HG03520 (cell line): ENCODE measurements around the gene PDE6D.

Experiments
- ATAC-seq: cut with Tn5 transposase; IDR thresholded peaks from one replicate; pipeline ENCODE4 v1.9.1; 2021; ENCODE audit warnings: mild to moderate bottlenecking, moderate library complexity; ENCODE audit not compliant: unreplicated experiment

Gene PDE6D

DNA sequence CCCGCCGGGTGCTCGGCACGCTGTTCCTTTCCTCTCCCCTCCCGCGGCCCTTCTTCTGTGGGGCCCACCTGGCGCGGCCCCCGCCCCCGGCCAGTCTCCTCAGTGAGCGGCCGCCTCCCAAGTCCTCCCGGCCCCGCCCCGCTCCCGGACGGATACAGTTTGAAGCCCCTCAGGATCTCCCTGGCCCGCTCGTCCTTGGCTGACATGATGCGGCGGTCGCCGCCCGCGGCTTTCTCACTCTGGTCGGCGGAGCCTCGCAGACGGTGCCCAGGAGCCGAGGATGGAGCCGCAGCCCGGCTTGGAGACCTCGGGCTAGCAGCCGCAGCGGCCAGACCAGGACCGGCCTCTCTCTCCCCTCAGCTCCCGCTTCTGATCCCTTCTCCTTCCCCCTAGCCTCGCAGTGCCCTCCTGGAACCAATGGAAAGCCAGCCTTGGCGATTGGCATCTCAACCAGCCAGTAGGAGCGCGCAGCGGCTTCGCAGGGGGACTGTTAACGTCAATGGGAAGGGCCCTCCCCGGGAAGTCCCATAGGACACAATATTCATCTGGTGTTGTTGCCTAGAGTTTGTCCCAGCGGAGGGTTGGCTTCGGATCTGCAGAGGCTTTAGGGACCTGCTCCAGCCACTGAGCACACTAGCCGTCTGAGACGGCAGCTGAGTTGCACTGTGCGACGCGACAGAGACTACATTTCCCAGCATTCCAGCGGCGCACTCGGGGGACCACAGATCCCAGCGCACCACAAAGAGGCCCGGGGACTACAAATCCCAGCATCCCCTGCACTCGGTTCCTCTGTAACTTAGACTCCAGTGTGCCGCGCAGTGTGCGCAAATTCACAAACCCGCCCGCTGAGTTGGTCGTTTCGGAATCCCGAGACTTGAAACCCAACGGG is at the start of gene PDE6D:
Gene PDE6D (minus strand): TSS at position 374 of the 889 bp plus-strand sequence. CDS start 168 bp downstream, at position 206.
- ATAC-seq = peak; percentile 76

DNA sequence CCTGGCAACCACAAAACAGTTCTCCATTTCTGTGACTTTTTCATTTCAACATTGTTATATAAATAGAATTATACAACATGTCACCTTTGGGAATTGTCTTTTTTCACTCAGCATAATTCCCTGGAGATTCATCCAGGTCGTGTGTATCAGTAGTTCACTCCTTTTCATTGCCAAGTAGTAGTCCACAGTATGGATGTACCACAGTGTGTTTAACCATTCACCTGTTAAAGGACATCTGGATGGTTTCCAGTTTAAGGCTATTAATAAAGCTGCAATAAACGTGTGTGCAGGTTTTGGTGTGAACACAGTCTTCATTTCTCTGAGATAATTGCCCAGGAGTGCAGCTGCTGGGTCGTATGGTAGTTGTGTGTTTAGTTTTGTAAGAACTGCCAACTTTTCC is 40.8 kb upstream of the PDE6D start:
- ATAC-seq = no peak

DNA sequence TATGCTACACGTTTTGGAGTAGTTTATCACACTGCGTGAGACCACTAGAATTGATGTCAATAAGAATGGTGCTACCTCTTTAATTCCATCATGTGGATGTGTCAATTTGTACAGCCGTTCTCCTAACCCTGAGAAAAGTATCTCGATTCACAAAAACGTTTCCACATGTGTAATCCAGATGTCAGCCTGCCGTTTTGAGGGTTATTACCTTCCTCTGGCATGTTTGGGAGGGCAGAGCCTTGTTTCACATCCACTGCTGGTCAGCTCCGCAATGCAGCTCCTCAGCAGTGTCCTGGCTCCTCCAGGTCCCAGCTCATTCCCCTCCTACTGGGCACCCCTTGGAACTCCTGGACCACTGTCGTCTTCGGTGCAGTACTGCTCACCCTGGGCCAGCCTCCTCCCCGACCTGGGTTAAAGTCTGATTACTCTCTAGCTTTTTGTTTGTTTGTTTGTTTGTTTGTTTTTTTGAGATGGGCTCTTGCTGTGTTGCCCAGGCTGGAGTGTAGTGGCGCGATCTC is 39.8 kb upstream of the PDE6D start:
- ATAC-seq = no peak

DNA sequence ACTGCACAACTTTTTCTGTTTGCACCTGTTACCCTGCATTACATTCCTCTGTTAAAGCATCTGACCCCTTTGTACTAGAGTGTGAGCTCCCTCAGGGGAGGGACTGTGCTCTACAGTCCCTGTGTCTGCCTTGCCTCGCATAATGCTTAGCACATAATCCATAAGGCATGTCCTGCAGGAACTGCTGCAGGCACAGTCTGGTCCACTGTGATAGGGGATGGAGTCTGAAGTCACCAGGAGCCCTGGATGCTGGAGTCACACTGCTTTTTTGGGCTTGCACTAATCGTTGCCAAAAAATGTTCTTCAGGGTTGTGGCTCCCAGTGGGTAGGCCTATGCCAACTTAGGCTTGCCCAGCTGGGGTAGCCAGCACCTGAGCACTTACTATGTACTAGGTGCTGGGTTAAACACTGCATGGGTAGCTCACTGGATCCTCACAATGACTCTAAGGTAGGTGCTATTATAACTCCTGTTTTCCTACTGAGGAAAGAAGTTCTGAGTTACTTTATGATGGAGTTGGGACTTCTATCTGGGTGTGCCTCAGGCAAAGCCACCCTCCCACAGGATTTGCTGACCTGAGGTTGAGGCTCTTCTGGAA is 38.5 kb upstream of the PDE6D start:
- no peak for ATAC-seq

DNA sequence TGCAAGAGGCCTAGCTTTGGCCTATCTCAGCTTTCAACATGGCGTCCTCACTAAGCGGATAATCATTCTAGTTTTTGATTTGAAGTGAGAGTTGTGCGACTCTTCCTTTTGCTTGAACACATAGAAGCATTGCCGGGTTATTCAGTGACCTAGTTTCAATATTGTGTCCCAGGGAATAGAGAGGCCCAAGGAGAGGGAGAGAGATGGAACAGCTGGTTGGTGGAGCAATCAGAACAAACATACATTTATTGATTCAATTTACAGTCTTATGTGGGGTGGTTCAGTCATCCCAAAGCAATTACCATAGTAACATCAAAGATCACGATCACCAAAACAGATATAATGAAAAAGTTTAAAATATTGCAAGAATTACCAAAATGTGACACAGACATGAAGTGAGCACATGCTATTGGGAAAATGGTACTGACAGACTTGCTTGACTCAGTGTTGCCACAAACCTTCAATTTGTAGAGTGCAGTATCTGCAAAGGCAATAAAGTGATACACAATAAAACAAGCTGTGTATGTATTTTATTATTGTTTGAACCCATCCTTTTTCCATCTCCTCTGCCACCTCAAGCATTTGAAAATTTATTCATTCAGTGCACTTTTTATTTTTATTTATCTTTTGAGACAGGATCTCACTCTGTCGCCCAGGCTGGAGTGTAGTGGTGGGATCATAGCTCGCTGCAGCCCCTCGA is 35.4 kb upstream of the PDE6D start:
- ATAC-seq = no peak

DNA sequence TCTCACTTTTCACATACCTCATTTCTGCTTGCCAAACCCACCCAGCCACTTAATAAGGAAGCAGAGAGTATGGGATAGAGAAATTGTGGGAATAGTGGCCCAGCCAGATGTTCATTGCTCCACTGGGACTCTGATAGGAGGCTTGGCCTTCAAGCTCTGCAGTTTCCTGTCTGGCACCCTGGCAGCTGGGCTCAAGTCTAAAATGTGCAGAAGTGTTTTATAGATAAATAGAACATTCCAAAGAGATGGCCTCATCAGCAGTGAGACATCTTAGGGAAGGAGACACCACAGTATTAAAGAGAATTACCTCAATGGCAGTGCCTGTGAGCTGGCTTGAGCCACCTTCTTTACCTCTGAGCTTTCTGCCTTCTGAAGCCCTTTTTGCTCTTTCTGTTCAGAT is 29.8 kb upstream of the PDE6D start:
- ATAC-seq = no peak

DNA sequence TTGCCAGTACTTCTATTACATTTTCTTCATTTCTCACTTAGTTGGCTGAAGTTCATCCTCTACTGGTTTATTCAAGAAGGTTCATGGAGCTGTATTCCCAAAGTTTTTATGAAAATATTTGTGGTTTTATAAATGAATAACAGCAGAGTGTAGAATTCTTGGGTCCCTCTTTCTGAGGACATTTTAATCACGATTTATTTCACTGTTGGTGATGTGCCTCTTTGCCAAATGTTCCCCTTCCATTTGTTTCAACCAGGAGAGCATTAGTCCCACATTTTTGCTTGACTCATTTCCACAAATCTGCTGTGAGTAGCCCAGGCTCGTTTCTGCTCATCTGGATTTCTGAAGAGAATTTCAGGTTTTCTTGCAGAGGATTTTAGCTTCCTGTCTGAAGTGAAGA is 25.9 kb upstream of the PDE6D start:
- ATAC-seq = no peak

DNA sequence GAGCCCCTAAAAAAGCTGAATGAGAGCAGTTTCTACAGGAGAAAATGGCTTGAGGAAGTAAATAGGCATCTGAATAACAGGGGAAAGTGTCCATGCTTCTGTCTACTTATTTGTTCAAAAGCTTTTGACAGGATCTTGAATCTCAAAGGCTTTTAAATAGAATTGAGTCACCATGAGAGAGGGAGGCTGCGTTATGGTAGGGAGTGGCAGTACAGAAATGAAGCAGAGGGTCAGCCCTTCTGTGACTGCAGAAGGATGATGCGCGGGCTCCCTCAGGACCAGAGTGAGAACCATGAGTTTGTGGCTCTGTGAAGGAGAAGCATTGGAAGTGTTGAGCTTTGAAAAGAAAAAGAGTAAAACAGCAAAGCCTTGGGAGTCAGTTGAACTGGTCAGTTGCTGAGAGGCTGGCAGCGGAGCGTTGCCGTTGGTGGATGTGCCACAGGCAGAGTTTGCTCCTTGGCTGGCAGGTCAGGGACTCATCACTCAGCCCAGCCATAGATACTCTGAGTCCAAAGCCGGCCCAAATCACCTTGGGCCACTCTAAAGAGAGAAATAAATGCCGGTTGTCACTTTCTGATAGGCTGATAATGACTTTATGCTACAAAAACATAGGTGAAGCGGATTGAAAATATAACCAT is 22.5 kb upstream of the PDE6D start:
- ATAC-seq = no peak

DNA sequence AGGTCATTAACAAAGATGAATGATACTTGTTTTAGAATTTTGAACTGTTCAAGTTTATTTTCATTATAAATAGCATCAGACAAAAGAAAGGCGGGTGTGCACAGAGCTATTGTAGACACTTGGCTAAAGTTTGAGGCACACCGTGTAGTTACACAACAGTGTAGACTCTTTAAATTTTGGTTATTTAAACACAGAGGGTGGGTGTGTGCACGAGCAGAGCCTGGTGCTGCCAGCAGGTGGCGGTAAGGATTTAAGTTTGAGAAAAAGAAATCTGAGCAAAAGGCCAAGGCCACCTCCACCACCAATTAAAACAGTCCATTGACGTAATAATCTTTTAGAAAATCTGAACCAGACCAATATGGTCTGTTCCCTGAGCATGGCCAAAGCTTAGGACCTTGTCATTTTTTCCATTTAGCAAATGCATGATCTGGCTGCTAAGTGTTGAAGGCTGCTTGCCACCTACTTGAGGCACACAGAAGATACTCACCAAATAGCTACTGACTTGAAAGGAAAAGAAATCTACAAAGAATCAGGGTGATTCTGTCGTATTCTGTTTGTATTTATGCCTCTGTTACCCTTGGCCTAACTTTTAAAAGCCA is 19.5 kb upstream of the PDE6D start:
- ATAC-seq = no peak

DNA sequence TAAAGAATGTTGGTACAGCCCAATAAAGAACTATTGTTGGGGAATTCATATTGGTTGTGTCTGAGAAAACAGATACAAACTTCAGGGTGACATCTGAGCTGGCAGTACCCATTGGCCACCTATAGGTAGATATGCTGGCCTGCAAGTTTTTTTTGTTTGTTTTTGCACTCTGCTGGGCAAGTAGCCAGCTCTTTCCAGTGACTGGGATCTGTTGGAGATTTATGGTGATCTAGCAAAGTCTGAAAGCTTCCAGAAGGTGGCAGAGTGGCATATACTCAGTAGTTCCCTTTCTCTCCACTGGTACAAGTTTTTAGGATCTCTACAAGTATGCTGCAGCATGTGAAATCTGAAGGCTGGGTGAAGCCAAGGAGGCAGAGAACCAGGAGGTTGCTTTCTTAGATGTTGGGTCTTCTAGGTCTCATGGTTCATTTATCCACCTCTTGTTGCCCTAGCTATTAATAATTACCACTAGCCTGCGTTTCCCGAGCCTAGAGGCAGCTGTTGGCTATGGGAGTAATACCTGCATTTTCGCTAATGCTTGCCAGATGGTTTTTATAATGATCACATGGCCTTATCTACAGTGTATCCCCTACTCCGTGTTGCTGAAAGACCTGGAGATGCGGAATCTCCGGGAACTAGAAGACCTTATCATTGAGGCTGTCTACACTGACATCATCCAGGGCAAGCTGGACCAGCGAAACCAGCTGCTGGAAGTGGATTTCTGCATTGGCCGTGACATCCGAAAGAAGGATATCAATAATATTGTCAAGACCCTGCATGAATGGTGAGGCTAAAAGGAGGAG is 14.6 kb upstream of the PDE6D start:
- no peak for ATAC-seq

DNA sequence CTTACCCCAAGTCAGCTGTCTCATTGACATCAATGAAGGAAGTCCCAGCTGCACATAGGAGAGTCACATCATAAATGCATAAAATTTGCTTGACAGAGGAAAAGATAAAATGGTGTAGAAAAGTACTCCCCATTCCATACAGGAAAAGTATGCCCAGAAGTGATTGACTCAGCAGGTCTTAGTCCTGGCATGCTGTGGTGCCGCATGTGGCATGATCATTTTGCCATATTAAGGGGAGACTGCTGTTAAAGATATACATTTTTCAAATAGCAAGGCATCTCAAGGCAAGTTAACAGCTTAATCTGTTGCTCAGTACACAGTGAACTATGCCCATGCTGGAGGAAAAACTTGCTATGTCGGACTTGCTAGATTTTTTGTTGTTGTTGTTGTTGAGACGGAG is 13.3 kb upstream of the PDE6D start:
- ATAC-seq = no peak

DNA sequence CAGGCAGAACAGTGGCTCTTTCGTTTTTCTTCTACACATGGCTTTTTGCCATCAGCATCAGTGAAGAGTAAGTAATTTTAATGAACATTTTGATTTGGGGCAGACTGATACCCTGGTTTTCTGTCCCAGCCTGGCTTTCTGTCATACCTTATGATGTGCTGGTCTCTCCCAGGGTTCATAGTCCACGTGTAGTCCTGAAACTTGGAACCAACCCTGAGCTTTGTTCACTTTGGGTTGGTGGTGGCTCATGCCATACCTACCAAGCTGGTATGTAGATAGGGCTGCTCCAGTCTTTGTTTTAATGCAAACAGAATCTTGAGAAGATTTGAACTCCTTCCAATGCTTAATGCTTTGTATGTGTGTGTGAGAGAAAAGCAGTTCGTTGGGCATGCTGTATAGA is 10.0 kb upstream of the PDE6D start:
- no peak for ATAC-seq

DNA sequence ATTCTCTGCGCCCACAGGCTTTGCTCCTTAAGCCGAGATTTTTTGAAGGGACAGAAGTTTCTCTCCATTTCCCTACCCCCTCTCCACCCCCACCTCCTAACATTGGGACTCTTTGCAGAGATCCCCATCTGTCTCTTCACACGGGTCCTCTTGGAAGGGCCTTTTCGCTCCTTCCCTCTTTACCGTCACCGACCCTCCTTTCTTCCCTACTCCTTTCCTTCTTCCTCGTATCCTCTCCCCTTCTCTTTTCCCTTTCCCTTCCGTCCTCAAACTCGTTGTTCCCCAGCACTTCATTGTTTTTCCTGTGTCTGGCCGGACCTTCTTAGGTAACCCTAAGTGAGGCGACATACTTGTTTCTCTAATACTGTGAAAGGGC is 5.8 kb upstream of the PDE6D start:
- ATAC-seq = no peak

DNA sequence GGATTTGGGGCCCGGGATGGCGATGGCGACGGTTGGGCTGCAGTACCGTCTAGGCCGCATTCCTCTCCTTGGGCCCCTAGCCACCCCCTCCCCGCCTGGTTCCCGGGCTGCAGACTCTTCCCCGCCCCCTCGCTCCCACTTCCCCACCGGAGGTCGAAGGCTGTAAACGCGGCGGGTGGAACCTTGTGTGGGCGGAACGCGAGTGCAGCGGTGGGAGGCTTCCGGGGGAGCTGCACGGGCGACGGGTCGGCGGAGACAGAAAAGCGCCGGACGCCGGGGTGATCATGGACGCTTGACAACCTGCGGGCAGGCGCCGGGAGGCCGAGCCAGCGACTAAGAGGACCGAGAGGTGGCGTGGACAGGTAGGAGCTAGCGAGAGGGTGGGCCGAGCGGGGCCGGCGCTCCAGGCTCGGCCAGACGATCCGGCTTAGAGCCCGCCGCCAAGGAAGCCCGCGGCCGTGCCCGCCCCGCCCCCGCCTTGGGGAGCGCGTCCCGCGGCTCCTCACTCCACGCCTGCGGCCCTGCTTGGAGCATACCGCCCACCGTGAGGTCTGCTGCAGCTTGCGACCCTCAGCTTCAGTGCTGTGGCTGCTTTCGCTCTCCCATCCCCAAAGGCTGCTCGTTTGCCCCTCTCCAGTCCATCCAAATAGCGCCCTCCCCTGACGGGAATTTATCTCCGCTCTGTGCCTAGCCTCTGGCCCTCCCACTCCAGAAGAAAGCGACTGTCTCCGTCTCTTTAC is 5.3 kb upstream of the PDE6D start, which contains the start of gene COPS7B:
Gene COPS7B (plus strand): TSS at position 269 of the 740 bp plus-strand sequence. CDS start 2,126 bp downstream, outside the sequence.
- ATAC-seq = peak; percentile 52

DNA sequence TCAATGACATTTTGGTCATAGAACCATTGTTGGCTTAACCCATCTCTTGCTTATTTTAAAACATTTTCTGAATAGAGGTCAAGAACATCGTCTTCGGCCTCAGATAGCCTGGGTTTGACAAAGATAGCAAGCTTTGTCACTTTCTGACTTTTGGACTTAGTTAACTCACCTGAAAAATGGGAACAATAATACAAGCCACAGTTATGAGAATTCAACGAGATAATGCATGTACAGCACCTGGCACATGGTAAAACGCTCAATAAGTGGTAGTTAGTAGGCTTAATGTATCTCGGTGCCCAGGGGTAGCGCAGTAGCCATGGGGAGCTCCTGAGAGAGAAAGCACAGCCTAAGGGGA is 4.7 kb upstream of the PDE6D start:
- ATAC-seq = no peak

DNA sequence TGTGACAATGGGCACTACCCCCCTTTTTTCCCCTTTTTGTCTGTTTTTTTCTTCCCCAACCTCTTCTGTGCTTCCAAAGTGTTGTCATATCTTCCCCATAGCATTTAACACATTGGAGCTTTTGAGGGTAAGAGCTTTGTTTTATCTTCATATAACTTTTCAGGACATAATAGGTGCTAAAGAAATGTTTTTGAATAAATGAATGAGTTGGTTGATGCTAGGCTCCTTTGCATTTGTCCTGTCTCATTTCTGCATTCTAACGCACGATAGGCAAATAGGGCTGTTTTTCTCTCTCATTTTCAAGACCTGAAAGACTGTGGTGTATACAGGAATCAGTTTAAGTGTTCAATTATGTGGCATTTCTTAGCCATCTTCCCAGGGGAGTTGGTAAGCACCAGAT is 4.3 kb upstream of the PDE6D start:
- no peak for ATAC-seq

DNA sequence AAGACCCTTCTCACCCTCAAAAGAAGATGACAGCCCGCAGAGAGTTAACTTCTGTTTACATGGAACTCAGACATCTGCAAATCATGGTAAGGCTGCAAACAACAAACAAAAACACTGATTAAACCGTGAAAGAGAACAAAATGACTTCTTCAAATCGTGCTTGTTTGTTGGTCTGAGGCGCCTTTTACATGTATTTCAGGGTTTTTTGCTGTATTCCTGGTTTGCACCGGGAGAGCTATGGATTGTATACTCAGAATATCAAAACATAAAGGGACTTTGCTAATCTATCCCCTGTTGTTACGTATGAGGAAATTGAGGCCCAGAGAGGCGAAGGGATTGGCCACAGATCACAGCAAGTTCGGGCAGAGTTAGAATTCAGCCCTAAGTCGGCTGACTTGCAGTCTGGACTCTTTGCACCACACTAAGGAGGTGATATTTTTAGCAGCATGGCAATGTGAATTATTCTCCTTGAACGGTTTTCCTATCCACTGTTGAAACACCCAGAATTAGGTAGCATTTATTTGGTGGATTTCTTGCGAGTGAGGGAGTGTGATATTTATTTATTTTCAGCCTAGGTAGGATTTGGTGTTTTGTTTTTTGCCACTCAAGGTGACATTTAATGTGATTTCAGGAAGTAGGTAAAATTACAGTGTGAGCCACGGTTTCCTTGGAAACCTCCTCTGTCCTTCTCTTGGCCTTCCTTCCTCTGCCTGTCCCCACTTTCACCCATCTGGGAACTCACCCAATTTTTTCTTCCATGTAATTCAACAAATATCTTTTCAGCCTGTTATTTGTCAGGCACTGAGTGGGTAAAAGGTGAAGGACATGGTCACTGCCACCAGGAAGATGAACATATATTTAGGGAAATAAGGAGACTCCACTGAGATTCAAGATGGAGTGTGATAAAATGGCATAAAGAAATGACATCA is 980 bp upstream of the PDE6D start:
- ATAC-seq = no peak
